KMS-11 (cell line): ENCODE data around the gene LRRC4B.

Experiments
- H2AFZ ChIP-seq: fragments of 200-600 bp; sonication (generic); 2 replicates; pipeline ENCODE4 v1.6.1; 2016; ENCODE audit warnings: antibody characterized with exemption, mixed run types, low read depth
- H3K27ac ChIP-seq: fragments of 200-600 bp; sonication (generic); 2 replicates; pipeline ENCODE4 v1.6.1; 2016; ENCODE audit warnings: mild to moderate bottlenecking, mixed run types
- H3K27me3 ChIP-seq: fragments of 200-600 bp; sonication (generic); 2 replicates; pipeline ENCODE4 v1.6.1; 2017; ENCODE audit warnings: mild to moderate bottlenecking, low read depth, mixed run types, moderate library complexity; ENCODE audit not compliant: insufficient read depth
- H3K36me3 ChIP-seq: fragments of 200-600 bp; sonication (generic); 2 replicates; pipeline ENCODE4 v1.6.1; 2017; ENCODE audit warnings: mild to moderate bottlenecking, mixed run types; ENCODE audit not compliant: insufficient read depth
- H3K4me1 ChIP-seq: fragments of 200-600 bp; sonication (generic); 2 replicates; pipeline ENCODE4 v1.6.1; 2016; ENCODE audit warnings: mild to moderate bottlenecking, low read depth, mixed run types; ENCODE audit not compliant: poor library complexity, severe bottlenecking
- H3K4me2 ChIP-seq: fragments of 200-600 bp; sonication (generic); 2 replicates; pipeline ENCODE4 v1.7.0; 2016; ENCODE audit warnings: mild to moderate bottlenecking, mixed run types
- H3K4me3 ChIP-seq: fragments of 200-600 bp; sonication (generic); IDR thresholded peaks from 2 replicates; pipeline ENCODE4 v1.6.1; 2017; ENCODE audit warnings: low read depth, low read length, mixed read lengths; ENCODE audit not compliant: insufficient read depth
- H3K79me2 ChIP-seq: fragments of 200-600 bp; sonication (generic); 2 replicates; pipeline ENCODE4 v1.6.1; 2016; ENCODE audit warnings: low read depth, mixed run types; ENCODE audit not compliant: insufficient read depth
- H3K9ac ChIP-seq: fragments of 200-600 bp; sonication (generic); 2 replicates; pipeline ENCODE4 v1.6.1; 2016; ENCODE audit warnings: mild to moderate bottlenecking, mixed run types
- H4K20me1 ChIP-seq: fragments of 200-600 bp; sonication (generic); 2 replicates; pipeline ENCODE4 v1.6.1; 2016; ENCODE audit warnings: mild to moderate bottlenecking, mixed run types; ENCODE audit not compliant: insufficient read depth
- TF ChIP-seq, protein P1 (sequence below): fragments of 200-600 bp; sonication (generic); conservative IDR thresholded peaks from 2 replicates; pipeline ENCODE4 v1.6.1; 2017; ENCODE audit warnings: low read depth, mild to moderate bottlenecking, antibody characterized with exemption, low read length, moderate library complexity, mixed read lengths

LRRC4B gene

DNA sequence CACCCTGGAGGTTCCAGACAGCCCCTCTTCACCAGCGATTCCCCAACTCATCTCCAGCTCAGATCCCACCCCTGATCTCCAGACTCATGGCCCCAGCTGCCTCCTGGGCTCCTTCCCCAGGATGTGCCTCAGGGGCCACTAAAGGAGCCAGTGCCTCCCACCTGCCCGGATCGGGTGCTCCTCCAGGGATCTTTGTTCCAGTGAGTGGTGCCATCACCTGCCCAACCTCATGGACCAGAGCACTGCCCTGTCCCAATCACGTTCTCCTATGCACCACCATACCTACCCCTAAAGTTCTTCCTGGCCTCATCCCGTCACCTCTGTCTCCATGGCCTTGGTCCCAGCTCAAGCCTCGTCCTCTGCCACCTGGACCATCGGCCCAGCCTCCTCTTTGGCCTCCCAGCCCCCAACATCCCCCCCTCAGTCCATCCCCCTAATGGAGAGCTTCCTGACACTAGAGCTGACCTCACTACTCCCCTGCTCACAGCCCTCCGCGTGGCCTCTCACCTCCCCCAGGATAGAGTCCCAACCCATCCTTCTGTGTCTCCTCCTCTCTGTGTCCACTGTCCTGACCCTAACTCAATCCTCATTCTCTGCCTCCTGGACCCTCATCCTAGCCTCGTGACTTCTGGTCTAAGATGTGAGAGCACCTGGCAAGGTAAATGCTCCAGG, 82.8 kb downstream of the LRRC4B start:
- Histone ChIP-seq H3K27me3 (no peaks in the 10 kb centered on the region), H4K20me1 (no peaks in the 10 kb centered on the region), H3K36me3 (no peaks in the 10 kb centered on the region), H3K4me2 (no peak overlapping the region), H3K79me2 (no peaks in the 10 kb centered on the region), H3K4me1 (no peaks in the 10 kb centered on the region), H3K9ac (no peak overlapping the region), H3K27ac (no peak overlapping the region), H2AFZ (no peak overlapping the region), H3K4me3 (no peak overlapping the region)
- TF ChIP-seq, protein P1, sequence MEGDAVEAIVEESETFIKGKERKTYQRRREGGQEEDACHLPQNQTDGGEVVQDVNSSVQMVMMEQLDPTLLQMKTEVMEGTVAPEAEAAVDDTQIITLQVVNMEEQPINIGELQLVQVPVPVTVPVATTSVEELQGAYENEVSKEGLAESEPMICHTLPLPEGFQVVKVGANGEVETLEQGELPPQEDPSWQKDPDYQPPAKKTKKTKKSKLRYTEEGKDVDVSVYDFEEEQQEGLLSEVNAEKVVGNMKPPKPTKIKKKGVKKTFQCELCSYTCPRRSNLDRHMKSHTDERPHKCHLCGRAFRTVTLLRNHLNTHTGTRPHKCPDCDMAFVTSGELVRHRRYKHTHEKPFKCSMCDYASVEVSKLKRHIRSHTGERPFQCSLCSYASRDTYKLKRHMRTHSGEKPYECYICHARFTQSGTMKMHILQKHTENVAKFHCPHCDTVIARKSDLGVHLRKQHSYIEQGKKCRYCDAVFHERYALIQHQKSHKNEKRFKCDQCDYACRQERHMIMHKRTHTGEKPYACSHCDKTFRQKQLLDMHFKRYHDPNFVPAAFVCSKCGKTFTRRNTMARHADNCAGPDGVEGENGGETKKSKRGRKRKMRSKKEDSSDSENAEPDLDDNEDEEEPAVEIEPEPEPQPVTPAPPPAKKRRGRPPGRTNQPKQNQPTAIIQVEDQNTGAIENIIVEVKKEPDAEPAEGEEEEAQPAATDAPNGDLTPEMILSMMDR, result no peak

DNA sequence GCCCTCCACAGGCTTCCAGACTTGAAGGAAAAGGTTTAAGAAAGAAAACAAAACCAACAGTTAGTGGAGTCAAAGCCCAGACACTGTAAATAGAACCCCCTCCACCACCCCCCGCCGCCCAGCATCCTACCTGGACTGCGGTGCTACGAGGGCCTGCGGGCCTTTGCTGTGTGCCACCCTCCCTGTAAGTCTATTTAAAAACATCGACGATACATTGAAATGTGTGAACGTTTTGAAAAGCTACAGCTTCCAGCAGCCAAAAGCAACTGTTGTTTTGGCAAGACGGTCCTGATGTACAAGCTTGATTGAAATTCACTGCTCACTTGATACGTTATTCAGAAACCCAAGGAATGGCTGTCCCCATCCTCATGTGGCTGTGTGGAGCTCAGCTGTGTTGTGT, 85.3 kb downstream of the LRRC4B start:
- TF ChIP-seq, protein P1, result no peak
- Histone ChIP-seq H3K79me2 (peaks cover 7% of the 10 kb centered on the region; the same call in 1 of the 2 replicates), H3K27ac (no peak overlapping the region)

DNA sequence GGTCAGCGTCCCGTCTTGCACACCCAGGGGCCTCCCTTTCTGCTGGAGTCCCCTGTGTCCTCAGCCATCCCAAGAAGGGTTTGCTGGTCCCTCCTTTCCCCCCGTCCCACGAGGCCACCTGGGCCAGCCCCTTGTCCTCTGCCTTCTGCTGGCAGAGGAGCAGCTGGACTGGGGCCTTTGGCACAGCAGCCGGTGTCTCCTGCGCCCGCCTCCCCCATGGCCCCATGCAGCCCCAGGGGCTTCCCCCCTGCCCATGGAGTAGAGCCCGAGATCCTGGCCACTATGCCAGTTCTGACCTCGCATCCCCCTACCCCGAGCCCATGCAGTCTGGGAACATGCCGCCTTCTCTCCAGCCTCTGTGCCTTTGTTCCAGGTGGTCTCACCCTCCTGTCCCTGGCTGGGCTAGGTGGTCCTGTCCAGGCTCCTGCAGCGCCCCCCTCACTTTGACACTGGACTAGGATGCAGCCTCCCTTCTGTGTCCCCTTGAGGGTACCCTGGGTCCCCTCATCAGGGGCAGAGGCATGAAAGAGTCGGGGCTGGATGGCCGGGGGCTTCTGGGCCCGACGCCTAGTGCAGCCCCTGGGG, 85.9 kb downstream of the LRRC4B start:
- Histone ChIP-seq H2AFZ (no peak overlapping the region), H3K36me3 (no peaks in the 10 kb centered on the region), H3K4me3 (no peak overlapping the region), H3K4me2 (no peak overlapping the region), H3K4me1 (peaks cover 2% of the 10 kb centered on the region), H3K27me3 (no peaks in the 10 kb centered on the region), H3K79me2 (peaks cover 12% of the 10 kb centered on the region; the same call in 1 of the 2 replicates), H4K20me1 (no peaks in the 10 kb centered on the region), H3K9ac (no peak overlapping the region), H3K27ac (no peak overlapping the region)
- TF ChIP-seq, protein P1, result no peak

More for the DNA sequence above, 85.3 kb downstream of the LRRC4B start:
- H3K4me3 ChIP-seq, result no peak overlapping the region
- no peaks in the 10 kb centered on the region for H3K4me1 ChIP-seq
- H3K36me3 ChIP-seq, result no peaks in the 10 kb centered on the region
- H2AFZ ChIP-seq, result no peak overlapping the region
- H3K4me2 ChIP-seq, result no peak overlapping the region
- no peak overlapping the region for H3K9ac ChIP-seq
- H4K20me1 ChIP-seq, result no peaks in the 10 kb centered on the region
- H3K27me3 ChIP-seq, result no peaks in the 10 kb centered on the region

DNA sequence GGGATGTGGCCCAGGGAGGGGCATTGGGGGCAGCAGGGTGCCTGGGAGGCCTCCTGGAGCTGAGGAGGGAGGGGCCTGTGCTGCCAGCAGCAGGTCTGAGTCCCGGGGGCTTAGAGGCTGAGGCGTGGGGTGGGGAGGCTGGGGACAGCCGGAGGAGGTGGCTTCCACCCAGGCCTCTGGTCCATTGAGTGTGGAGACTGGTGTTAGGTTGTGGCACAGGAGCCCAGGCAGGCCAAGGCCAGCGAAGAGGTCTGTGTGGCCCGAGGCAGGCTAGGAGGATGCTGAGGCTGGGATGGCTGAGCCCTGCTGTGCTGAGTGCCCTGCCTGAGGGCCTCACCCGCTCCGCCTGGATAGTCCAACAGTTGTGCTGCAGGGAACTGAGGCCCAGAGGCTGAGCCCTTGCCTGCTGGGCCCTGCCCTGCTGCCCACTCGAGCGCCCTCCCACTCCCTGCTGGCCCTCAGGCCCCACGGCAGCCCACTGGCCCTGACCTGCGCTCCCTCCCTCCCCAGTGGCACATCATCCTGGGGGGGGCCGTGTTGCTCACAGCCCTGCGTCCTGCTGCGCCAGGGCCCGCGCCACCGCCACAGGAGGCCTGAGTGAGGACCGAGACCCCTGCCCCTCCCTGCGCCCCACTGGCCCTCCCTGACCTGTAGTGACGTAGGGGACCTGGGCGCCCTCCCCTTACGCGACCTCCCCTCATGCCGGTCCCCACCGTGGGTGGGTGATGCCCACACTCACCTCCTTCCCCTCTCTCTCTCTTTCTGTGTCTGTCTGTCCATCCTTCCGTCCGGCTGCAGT, 86.7 kb downstream of the LRRC4B start:
- TF ChIP-seq, protein P1, result no peak
- Histone ChIP-seq H4K20me1 (no peaks in the 10 kb centered on the region), H3K4me1 (peaks cover 5% of the 10 kb centered on the region), H3K36me3 (no peaks in the 10 kb centered on the region), H2AFZ (no peak overlapping the region), H3K27me3 (no peaks in the 10 kb centered on the region), H3K4me3 (no peak overlapping the region), H3K9ac (no peak overlapping the region), H3K4me2 (no peak overlapping the region), H3K27ac (no peak overlapping the region), H3K79me2 (peaks cover 17% of the 10 kb centered on the region; the same call in 1 of the 2 replicates)
